ENCODE results near the gene CACNB2.

Gene CACNB2

GRCh38 chr10:18501198-18501597 lies 361.0 kb downstream of the CACNB2 start:
- no peak for ATAC-seq (ENCODE audit: low read depth)
- Mint-ChIP-seq H3K36me3 (no peaks in the 10 kb centered on the region), H3K4me1 (no peaks in the 10 kb centered on the region), H3K27ac (no peak overlapping the region), H3K9me3 (no peaks in the 10 kb centered on the region), H3K4me3 (no peak overlapping the region), H3K27me3 (no peaks in the 10 kb centered on the region)
- DNase-seq (ENCODE audit: low spot score in 2 of 2), result no peak

GRCh38 chr10:18501629-18502028 lies 361.4 kb downstream of the CACNB2 start:
- Mint-ChIP-seq H3K36me3 (no peaks in the 10 kb centered on the region), H3K9me3 (no peaks in the 10 kb centered on the region), H3K27me3 (no peaks in the 10 kb centered on the region), H3K27ac (no peak overlapping the region), H3K4me3 (no peak overlapping the region), H3K4me1 (no peaks in the 10 kb centered on the region)
- DNase-seq (ENCODE audit: low spot score in 2 of 2), result no peak
- ATAC-seq (ENCODE audit: low read depth), result no peak

- no peak overlapping the region for H3K27ac Mint-ChIP-seq
- H3K4me3 Mint-ChIP-seq, result no peak overlapping the region
- no peaks in the 10 kb centered on the region for H3K4me1 Mint-ChIP-seq
- ATAC-seq (ENCODE audit: low read depth), result no peak
- no peaks in the 10 kb centered on the region for H3K27me3 Mint-ChIP-seq
- H3K36me3 Mint-ChIP-seq, result no peaks in the 10 kb centered on the region
- no peaks in the 10 kb centered on the region for H3K9me3 Mint-ChIP-seq
- no peak for DNase-seq (ENCODE audit: low spot score in 2 of 2)
These were observed 363.9 kb downstream of the CACNB2 start for GRCh38 chr10:18504161-18504560.

GRCh38 chr10:18505456-18506118 lies 365.4 kb downstream of the CACNB2 start:
- DNase-seq (ENCODE audit: low spot score in 2 of 2), result no peak
- no peak overlapping the region for H3K27ac Mint-ChIP-seq
- H3K9me3 Mint-ChIP-seq, result no peaks in the 10 kb centered on the region
- no peak for ATAC-seq (ENCODE audit: low read depth)
- no peaks in the 10 kb centered on the region for H3K36me3 Mint-ChIP-seq
- no peaks in the 10 kb centered on the region for H3K4me1 Mint-ChIP-seq
- no peaks in the 10 kb centered on the region for H3K27me3 Mint-ChIP-seq
- H3K4me3 Mint-ChIP-seq, result no peak overlapping the region

GRCh38 chr10:18508587-18508986 lies 368.4 kb downstream of the CACNB2 start:
- H3K9me3 Mint-ChIP-seq, result peaks cover 7% of the 10 kb centered on the region
- H3K27ac Mint-ChIP-seq, result no peak overlapping the region
- no peaks in the 10 kb centered on the region for H3K4me1 Mint-ChIP-seq
- no peaks in the 10 kb centered on the region for H3K27me3 Mint-ChIP-seq
- DNase-seq (ENCODE audit: low spot score in 2 of 2), result no peak
- peaks cover 9% of the 10 kb centered on the region for H3K36me3 Mint-ChIP-seq
- H3K4me3 Mint-ChIP-seq, result no peak overlapping the region
- no peak for ATAC-seq (ENCODE audit: low read depth)

- DNase-seq (ENCODE audit: low spot score in 2 of 2) (no peak), ATAC-seq (ENCODE audit: low read depth) (no peak)
- Mint-ChIP-seq H3K4me3 (no peak overlapping the region), H3K27me3 (no peaks in the 10 kb centered on the region), H3K36me3 (peaks cover 15% of the 10 kb centered on the region), H3K27ac (no peak overlapping the region), H3K9me3 (peaks cover 10% of the 10 kb centered on the region), H3K4me1 (no peaks in the 10 kb centered on the region)
These were observed 374.3 kb downstream of the CACNB2 start for GRCh38 chr10:18514537-18514936.

GRCh38 chr10:18516851-18517250 lies 376.6 kb downstream of the CACNB2 start:
- Mint-ChIP-seq H3K27me3 (no peaks in the 10 kb centered on the region), H3K36me3 (peaks cover 17% of the 10 kb centered on the region), H3K4me1 (no peaks in the 10 kb centered on the region), H3K4me3 (no peak overlapping the region), H3K27ac (no peak overlapping the region), H3K9me3 (peaks cover 14% of the 10 kb centered on the region)
- DNase-seq (ENCODE audit: low spot score in 2 of 2) (no peak), ATAC-seq (ENCODE audit: low read depth) (no peak)

- H3K27ac Mint-ChIP-seq, result no peak overlapping the region
- H3K9me3 Mint-ChIP-seq, result peaks cover 5% of the 10 kb centered on the region
- no peak overlapping the region for H3K4me3 Mint-ChIP-seq
- H3K4me1 Mint-ChIP-seq, result no peaks in the 10 kb centered on the region
- DNase-seq (ENCODE audit: low spot score in 2 of 2) (no peak), ATAC-seq (ENCODE audit: low read depth) (no peak)
- H3K27me3 Mint-ChIP-seq, result no peaks in the 10 kb centered on the region
- peaks cover 2% of the 10 kb centered on the region for H3K36me3 Mint-ChIP-seq
These were observed 382.8 kb downstream of the CACNB2 start for GRCh38 chr10:18523025-18523424.

GRCh38 chr10:18523858-18524257 lies 383.6 kb downstream of the CACNB2 start:
- Mint-ChIP-seq H3K27me3 (no peaks in the 10 kb centered on the region), H3K4me3 (no peak overlapping the region), H3K4me1 (no peaks in the 10 kb centered on the region), H3K27ac (no peak overlapping the region), H3K9me3 (peaks cover 5% of the 10 kb centered on the region), H3K36me3 (peaks cover 2% of the 10 kb centered on the region)
- no peak for ATAC-seq (ENCODE audit: low read depth)
- no peak for DNase-seq (ENCODE audit: low spot score in 2 of 2)

DNA sequence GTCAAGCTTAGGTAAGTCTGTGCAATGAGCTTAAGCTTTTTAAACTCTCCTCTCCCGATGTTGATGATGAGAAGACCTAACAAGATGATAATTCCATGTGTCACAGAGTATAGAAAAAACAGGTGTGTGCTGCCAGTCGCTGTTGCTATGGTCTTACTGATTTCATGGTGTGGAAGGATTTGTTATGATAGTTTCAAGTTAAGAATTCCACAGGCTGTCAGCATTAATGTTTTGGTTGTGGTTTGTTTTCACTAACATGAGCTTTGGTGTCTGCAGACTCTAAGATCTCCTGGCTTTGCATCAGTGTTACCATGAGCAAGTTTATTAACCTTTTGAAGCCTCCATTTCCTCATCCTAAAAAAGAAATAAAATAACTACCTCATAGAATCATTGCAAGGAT lies 387.5 kb downstream of the CACNB2 start:
- Mint-ChIP-seq H3K4me3 (no peak overlapping the region), H3K27ac (no peak overlapping the region), H3K4me1 (no peaks in the 10 kb centered on the region), H3K27me3 (no peaks in the 10 kb centered on the region), H3K36me3 (peaks cover 11% of the 10 kb centered on the region), H3K9me3 (peaks cover 7% of the 10 kb centered on the region)
- DNase-seq (ENCODE audit: low spot score in 2 of 2), result no peak
- no peak for ATAC-seq (ENCODE audit: low read depth)

GRCh38 chr10:18528292-18528691 lies 388.1 kb downstream of the CACNB2 start:
- peaks cover 7% of the 10 kb centered on the region for H3K9me3 Mint-ChIP-seq
- H3K27ac Mint-ChIP-seq, result no peak overlapping the region
- no peaks in the 10 kb centered on the region for H3K4me1 Mint-ChIP-seq
- no peak overlapping the region for H3K4me3 Mint-ChIP-seq
- ATAC-seq (ENCODE audit: low read depth), result no peak
- DNase-seq (ENCODE audit: low spot score in 2 of 2), result no peak
- no peaks in the 10 kb centered on the region for H3K27me3 Mint-ChIP-seq
- peaks cover 14% of the 10 kb centered on the region for H3K36me3 Mint-ChIP-seq

GRCh38 chr10:18532881-18533535 lies 392.8 kb downstream of the CACNB2 start:
- Mint-ChIP-seq H3K4me1 (no peaks in the 10 kb centered on the region), H3K9me3 (peaks cover 7% of the 10 kb centered on the region), H3K4me3 (no peak overlapping the region), H3K27me3 (no peaks in the 10 kb centered on the region), H3K36me3 (peaks cover 22% of the 10 kb centered on the region), H3K27ac (no peak overlapping the region)
- DNase-seq (ENCODE audit: low spot score in 2 of 2) (no peak), ATAC-seq (ENCODE audit: low read depth) (no peak)

- H3K4me3 Mint-ChIP-seq, result no peak overlapping the region
- H3K36me3 Mint-ChIP-seq, result peaks cover 26% of the 10 kb centered on the region
These were observed 393.7 kb downstream of the CACNB2 start for GRCh38 chr10:18533896-18534295.

GRCh38 chr10:18539335-18539734 lies 399.1 kb downstream of the CACNB2 start:
- DNase-seq (ENCODE audit: low spot score in 2 of 2) (no peak), ATAC-seq (ENCODE audit: low read depth) (no peak)
- Mint-ChIP-seq H3K36me3 (peaks cover 27% of the 10 kb centered on the region), H3K9me3 (no peaks in the 10 kb centered on the region), H3K4me3 (no peak overlapping the region), H3K4me1 (no peaks in the 10 kb centered on the region), H3K27ac (no peak overlapping the region), H3K27me3 (no peaks in the 10 kb centered on the region)

More at GRCh38 chr10:18533896-18534295, 393.7 kb downstream of the CACNB2 start:
- DNase-seq (ENCODE audit: low spot score in 2 of 2), result no peak
- H3K27ac Mint-ChIP-seq, result no peak overlapping the region
- H3K9me3 Mint-ChIP-seq, result peaks cover 7% of the 10 kb centered on the region
- H3K27me3 Mint-ChIP-seq, result no peaks in the 10 kb centered on the region
- no peaks in the 10 kb centered on the region for H3K4me1 Mint-ChIP-seq
- no peak for ATAC-seq (ENCODE audit: low read depth)

DNA sequence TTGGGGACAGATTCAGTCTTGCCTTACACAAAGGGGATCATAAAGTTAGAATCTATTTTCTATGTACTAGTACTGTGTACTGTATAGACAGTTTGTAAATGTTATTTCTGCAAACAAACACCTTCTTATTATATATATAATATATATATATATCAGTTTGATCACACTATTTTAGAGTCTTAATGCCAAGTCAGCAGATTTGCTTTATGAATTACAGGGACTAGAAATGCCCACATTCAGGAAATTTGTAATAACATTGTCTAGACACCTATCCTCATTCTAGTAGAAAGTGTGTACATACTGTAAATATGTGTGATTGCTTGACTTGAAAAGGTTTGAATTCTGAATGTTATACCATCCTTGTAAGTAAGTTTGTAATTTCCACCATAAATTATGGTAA lies 400.0 kb downstream of the CACNB2 start:
- Mint-ChIP-seq H3K36me3 (peaks cover 26% of the 10 kb centered on the region), H3K9me3 (no peaks in the 10 kb centered on the region), H3K4me3 (no peak overlapping the region), H3K27me3 (no peaks in the 10 kb centered on the region), H3K27ac (no peak overlapping the region), H3K4me1 (no peaks in the 10 kb centered on the region)
- no peak for ATAC-seq (ENCODE audit: low read depth)
- no peak for DNase-seq (ENCODE audit: low spot score in 2 of 2)

Measured in memory B cell (primary cell).